Measurements from ENCODE around the gene ETHE1.

Gene ETHE1

GRCh38 chr19:43501661-43502418, 25.2 kb downstream of the ETHE1 start:
- no peak for DNase-seq (ENCODE audit: low read depth)
- no peak overlapping the region for H3K4me3 ChIP-seq (ENCODE audit: low read length)
- no peak for TF ChIP-seq CTCF (conservative IDR thresholded peaks at IDR 0.05; ENCODE audit: low read length)

- no peak for TF ChIP-seq CTCF (conservative IDR thresholded peaks at IDR 0.05; ENCODE audit: low read length)
- no peak overlapping the region for H3K4me3 ChIP-seq (ENCODE audit: low read length)
- no peak for DNase-seq (ENCODE audit: low read depth)
Measured at GRCh38 chr19:43499042-43499441, 28.0 kb downstream of the ETHE1 start.

GRCh38 chr19:43498233-43498842, 28.7 kb downstream of the ETHE1 start:
- DNase-seq (ENCODE audit: low read depth): no peak
- TF ChIP-seq CTCF (conservative IDR thresholded peaks at IDR 0.05; ENCODE audit: low read length): no peak
- H3K4me3 ChIP-seq (ENCODE audit: low read length): no peak overlapping the region

- H3K4me3 ChIP-seq (ENCODE audit: low read length): no peak overlapping the region
- DNase-seq (ENCODE audit: low read depth): no peak
- no peak for TF ChIP-seq CTCF (conservative IDR thresholded peaks at IDR 0.05; ENCODE audit: low read length)
Measured at GRCh38 chr19:43496960-43497359, 30.0 kb downstream of the ETHE1 start.

GRCh38 chr19:43495082-43495481, 31.9 kb downstream of the ETHE1 start:
- DNase-seq (ENCODE audit: low read depth): no peak
- no peak for TF ChIP-seq CTCF (conservative IDR thresholded peaks at IDR 0.05; ENCODE audit: low read length)

GRCh38 chr19:43490759-43491158, 36.2 kb downstream of the ETHE1 start:
- no peak for DNase-seq (ENCODE audit: low read depth)
- no peak for TF ChIP-seq CTCF (conservative IDR thresholded peaks at IDR 0.05; ENCODE audit: low read length)
- H3K4me3 ChIP-seq (ENCODE audit: low read length): no peak overlapping the region

More at GRCh38 chr19:43495082-43495481, 31.9 kb downstream of the ETHE1 start:
- no peak overlapping the region for H3K4me3 ChIP-seq (ENCODE audit: low read length)

Measured in AG10803 (cell line).